ENCODE data around the gene GFOD1. TPM values are rescaled to one million over a fixed set of nuclear protein-coding genes. Genes with fewer than 3 reads are reported as not detected.

Gene GFOD1
- total RNA-seq, 1 experiment from 2014 or later, result 0.62 TPM

DNA sequence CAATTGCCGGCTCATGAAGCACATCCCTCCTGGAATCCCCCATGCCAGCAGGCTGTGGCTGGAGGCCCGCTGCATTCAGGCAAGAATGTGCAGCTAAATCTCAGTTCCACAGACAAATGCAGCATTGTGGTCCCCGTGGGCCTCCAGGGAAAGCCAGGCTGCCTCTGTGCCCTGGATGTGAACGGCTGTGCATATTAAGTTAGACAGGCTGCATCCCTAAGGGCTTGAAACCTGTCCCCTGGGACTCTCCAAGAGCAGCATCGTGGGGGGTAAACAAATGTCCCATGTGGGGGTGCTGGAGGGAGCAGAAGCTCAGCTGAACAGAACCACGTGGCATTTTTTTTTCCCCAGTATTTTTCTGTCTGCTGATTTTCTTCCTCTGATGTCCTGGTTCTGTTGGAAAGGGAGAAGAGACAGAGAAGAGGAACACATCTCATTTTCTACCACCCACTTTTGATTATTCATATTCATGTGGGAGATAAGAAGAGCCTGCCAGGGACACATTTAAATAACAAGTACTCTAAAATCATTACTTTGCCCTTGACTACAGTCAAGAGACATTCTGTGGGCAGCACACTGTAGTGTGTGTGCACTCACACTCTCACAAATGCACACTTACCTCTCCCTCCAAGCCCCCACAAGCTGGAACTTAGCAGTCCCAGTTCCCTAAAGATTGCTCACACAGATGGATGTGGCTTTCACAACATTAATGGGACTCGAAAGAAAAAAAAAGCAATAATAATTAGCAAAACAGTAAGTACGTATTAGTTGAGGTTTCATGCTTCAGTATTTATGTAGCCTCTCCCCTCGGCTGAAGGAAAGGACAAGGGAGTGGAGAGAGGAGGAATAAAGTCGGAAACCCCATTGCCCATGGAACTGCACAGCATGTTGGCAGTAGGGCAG lies 16.9 kb downstream of the GFOD1 start:
- intact Hi-C loops (cut with micrococcal nuclease; ENCODE audit: unreplicated experiment), result no loop called here
- Histone ChIP-seq H3K4me3 (ENCODE audit: low read depth in 2 of 2, low read length in 2 of 2) (no peak overlapping the region), H3K27ac (ENCODE audit: low read length) (no peak overlapping the region), H3K4me1 (ENCODE audit: control insufficient read depth, insufficient read depth, low read length) (no peaks in the 10 kb centered on the region), H3K36me3 (ENCODE audit: control insufficient read depth, insufficient read depth, low read length) (no peaks in the 10 kb centered on the region), H3K9me3 (ENCODE audit: control insufficient read depth, insufficient read depth, low read depth, low read length) (no peaks in the 10 kb centered on the region), H3K27me3 (ENCODE audit: control insufficient read depth, insufficient read depth, low read length) (peaks cover 2% of the 10 kb centered on the region)
- ChIA-PET POLR2A (no interaction called here), CTCF (no interaction called here)
- ATAC-seq (no peak), DNase-seq (ENCODE audit: low read depth, low spot score) (no peak)
- TF ChIP-seq, protein P1, sequence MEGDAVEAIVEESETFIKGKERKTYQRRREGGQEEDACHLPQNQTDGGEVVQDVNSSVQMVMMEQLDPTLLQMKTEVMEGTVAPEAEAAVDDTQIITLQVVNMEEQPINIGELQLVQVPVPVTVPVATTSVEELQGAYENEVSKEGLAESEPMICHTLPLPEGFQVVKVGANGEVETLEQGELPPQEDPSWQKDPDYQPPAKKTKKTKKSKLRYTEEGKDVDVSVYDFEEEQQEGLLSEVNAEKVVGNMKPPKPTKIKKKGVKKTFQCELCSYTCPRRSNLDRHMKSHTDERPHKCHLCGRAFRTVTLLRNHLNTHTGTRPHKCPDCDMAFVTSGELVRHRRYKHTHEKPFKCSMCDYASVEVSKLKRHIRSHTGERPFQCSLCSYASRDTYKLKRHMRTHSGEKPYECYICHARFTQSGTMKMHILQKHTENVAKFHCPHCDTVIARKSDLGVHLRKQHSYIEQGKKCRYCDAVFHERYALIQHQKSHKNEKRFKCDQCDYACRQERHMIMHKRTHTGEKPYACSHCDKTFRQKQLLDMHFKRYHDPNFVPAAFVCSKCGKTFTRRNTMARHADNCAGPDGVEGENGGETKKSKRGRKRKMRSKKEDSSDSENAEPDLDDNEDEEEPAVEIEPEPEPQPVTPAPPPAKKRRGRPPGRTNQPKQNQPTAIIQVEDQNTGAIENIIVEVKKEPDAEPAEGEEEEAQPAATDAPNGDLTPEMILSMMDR (IDR thresholded peaks at IDR 0.05), result no peak
- TF ChIP-seq POLR2AphosphoS5 (IDR thresholded peaks at IDR 0.05; ENCODE audit: low read depth, low read length), result no peak
- no peak for TF ChIP-seq SIN3A (IDR thresholded peaks at IDR 0.05; ENCODE audit: borderline replicate concordance, insufficient read depth, low read depth, low read length)
- TF ChIP-seq, protein P2, sequence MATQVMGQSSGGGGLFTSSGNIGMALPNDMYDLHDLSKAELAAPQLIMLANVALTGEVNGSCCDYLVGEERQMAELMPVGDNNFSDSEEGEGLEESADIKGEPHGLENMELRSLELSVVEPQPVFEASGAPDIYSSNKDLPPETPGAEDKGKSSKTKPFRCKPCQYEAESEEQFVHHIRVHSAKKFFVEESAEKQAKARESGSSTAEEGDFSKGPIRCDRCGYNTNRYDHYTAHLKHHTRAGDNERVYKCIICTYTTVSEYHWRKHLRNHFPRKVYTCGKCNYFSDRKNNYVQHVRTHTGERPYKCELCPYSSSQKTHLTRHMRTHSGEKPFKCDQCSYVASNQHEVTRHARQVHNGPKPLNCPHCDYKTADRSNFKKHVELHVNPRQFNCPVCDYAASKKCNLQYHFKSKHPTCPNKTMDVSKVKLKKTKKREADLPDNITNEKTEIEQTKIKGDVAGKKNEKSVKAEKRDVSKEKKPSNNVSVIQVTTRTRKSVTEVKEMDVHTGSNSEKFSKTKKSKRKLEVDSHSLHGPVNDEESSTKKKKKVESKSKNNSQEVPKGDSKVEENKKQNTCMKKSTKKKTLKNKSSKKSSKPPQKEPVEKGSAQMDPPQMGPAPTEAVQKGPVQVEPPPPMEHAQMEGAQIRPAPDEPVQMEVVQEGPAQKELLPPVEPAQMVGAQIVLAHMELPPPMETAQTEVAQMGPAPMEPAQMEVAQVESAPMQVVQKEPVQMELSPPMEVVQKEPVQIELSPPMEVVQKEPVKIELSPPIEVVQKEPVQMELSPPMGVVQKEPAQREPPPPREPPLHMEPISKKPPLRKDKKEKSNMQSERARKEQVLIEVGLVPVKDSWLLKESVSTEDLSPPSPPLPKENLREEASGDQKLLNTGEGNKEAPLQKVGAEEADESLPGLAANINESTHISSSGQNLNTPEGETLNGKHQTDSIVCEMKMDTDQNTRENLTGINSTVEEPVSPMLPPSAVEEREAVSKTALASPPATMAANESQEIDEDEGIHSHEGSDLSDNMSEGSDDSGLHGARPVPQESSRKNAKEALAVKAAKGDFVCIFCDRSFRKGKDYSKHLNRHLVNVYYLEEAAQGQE (IDR thresholded peaks at IDR 0.05; ENCODE audit: insufficient read depth in 1 of 2, low read depth in 2 of 2, low read length in 1 of 2), result no peak
- no peak for TF ChIP-seq TCF7L2 (IDR thresholded peaks at IDR 0.05; ENCODE audit: low read depth, low read length)
- no TSS peak for BruUV-seq (replicated peaks)
- in situ Hi-C loops (cut with HindIII; ENCODE audit: low pct_unique_long_range_greater_than_20kb, low sequenced_read_pairs), result no loop called here

DNA sequence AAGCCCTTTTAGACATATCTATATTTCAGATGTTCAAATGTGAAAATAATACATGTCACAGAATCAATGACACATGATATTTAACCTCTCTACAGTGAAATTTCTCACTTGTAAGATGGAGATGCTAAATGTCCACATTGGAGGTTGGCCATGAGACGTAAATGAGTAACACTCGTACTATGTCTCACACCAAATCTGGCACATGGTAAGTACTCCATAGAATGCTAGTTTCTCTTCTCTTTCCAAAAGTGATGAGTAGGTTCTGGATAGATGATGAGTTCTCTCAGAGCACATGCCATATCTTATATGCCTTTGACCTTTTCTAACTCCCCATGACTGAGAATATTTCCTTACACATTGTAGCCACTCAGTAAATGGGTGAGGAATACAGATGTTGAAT lies 17.7 kb downstream of the GFOD1 start:
- ATAC-seq, result no peak
- Histone ChIP-seq H3K9me3 (ENCODE audit: control insufficient read depth, insufficient read depth, low read depth, low read length) (no peaks in the 10 kb centered on the region), H3K4me3 (ENCODE audit: low read depth in 2 of 2, low read length in 2 of 2) (no peak overlapping the region), H3K27ac (ENCODE audit: low read length) (no peak overlapping the region), H3K27me3 (ENCODE audit: control insufficient read depth, insufficient read depth, low read length) (peaks cover 2% of the 10 kb centered on the region), H3K4me1 (ENCODE audit: control insufficient read depth, insufficient read depth, low read length) (no peaks in the 10 kb centered on the region), H3K36me3 (ENCODE audit: control insufficient read depth, insufficient read depth, low read length) (no peaks in the 10 kb centered on the region)
- no peak for DNase-seq (ENCODE audit: low read depth, low spot score)
- intact Hi-C loops (cut with micrococcal nuclease; ENCODE audit: unreplicated experiment) (no loop called here), in situ Hi-C loops (cut with HindIII; ENCODE audit: low pct_unique_long_range_greater_than_20kb, low sequenced_read_pairs) (no loop called here)
- ChIA-PET POLR2A (no interaction called here), CTCF (no interaction called here)
- no TSS peak for BruUV-seq (replicated peaks)
- TF ChIP-seq TCF7L2 (IDR thresholded peaks at IDR 0.05; ENCODE audit: low read depth, low read length) (no peak), SIN3A (IDR thresholded peaks at IDR 0.05; ENCODE audit: borderline replicate concordance, insufficient read depth, low read depth, low read length) (no peak), POLR2AphosphoS5 (IDR thresholded peaks at IDR 0.05; ENCODE audit: low read depth, low read length) (no peak)
- TF ChIP-seq, protein P1 (IDR thresholded peaks at IDR 0.05), result no peak
- TF ChIP-seq, protein P2 (IDR thresholded peaks at IDR 0.05; ENCODE audit: insufficient read depth in 1 of 2, low read depth in 2 of 2, low read length in 1 of 2), result no peak

All from Panc1 (cell line).